SK-N-SH treated with all-trans-retinoic acid at 6 μM for 48 hours (cell line): ENCODE data around the gene FGF2.

ENCODE experiments used
- ISL1 ChIP-seq: fragments of 250-450 bp; sonication (Bioruptor Pico); IDR thresholded peaks from 2 replicates; pipeline ENCODE4 v2.1.2; 2022; ENCODE audit warnings: mild to moderate bottlenecking, moderate library complexity
- OSR1 ChIP-seq: fragments of 250-450 bp; sonication (Bioruptor Pico); IDR thresholded peaks from 2 replicates; pipeline ENCODE4 v1.8.0; 2022; ENCODE audit warnings: moderate library complexity, mild to moderate bottlenecking, inconsistent platforms
- ZNF565 ChIP-seq: fragments of 450-650 bp; formaldehyde crosslinking; conservative IDR thresholded peaks from 2 replicates; pipeline ENCODE4 v1.5.0; 2020; ENCODE audit warnings: low read depth, mild to moderate bottlenecking, moderate library complexity
- TF ChIP-seq, protein P1 (sequence below): fragments of 250-450 bp; sonication (Bioruptor Pico); IDR thresholded peaks from 2 replicates; pipeline ENCODE4 v1.8.0; 2020; ENCODE audit warnings: mild to moderate bottlenecking, moderate library complexity, borderline replicate concordance

GRCh38 chr4:122814426-122814825 is 12.2 kb upstream of the FGF2 start:
- TF ChIP-seq ISL1 (CRISPR knock-in tag) (no peak), OSR1 (CRISPR knock-in tag) (no peak), ZNF565 (CRISPR knock-in tag) (no peak)
- TF ChIP-seq, protein P1, sequence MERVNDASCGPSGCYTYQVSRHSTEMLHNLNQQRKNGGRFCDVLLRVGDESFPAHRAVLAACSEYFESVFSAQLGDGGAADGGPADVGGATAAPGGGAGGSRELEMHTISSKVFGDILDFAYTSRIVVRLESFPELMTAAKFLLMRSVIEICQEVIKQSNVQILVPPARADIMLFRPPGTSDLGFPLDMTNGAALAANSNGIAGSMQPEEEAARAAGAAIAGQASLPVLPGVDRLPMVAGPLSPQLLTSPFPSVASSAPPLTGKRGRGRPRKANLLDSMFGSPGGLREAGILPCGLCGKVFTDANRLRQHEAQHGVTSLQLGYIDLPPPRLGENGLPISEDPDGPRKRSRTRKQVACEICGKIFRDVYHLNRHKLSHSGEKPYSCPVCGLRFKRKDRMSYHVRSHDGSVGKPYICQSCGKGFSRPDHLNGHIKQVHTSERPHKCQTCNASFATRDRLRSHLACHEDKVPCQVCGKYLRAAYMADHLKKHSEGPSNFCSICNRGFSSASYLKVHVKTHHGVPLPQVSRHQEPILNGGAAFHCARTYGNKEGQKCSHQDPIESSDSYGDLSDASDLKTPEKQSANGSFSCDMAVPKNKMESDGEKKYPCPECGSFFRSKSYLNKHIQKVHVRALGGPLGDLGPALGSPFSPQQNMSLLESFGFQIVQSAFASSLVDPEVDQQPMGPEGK: no peak
